CD4-positive, alpha-beta T cell treated with Interleukin-4 for 4 hours (primary cell): ENCODE data around the gene SANBR.

Experiments
- DNase-seq: peaks from one replicate; pipeline ENCODE4 v3.0.0-alpha.2; 2020

The SANBR gene

DNA sequence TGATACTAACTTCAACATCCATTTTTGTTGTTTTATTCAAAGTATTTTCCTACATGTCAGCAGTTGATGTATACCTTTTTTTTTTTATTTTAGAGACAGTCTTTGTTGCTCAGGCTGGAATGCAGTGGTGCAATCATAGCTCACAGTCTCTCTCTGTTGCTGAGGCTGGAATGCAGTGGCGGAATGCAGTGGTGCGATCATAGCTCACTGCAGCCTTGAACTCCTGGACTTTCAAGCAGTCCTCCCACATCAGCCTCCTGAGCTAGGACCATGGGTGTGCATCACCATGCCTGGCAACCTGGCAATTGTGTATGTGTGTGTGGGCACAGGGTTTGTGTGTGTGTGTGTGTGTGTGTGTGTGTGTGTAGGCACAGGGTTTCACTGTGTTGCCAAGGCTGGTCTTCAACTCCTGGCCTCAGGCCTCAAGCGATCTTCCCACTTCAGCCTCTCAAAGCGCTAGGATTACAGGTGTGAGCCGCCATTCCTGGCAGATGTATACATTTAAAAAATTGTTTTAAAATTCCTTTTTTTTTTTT lies 24.8 kb downstream of the SANBR start:
- no peak for DNase-seq

DNA sequence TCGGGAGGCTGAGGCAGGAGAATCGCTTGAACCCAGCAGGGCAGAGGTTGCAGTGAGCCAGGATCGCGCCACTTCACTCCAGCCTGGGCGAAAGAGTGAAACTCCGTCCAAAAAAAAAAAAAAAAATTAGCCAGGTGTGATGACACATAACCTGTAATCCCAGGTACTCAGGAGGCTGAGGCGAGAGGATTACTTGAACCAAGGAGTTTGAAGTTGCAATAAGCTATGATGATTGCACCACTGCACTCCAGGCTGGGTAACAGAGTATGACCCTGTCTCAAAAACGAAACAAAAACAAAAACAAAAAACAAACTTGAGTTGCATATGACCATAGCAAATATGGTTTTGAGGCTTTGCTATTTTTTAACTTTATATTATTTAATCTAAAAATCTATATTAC lies 25.8 kb downstream of the SANBR start:
- DNase-seq, result no peak

DNA sequence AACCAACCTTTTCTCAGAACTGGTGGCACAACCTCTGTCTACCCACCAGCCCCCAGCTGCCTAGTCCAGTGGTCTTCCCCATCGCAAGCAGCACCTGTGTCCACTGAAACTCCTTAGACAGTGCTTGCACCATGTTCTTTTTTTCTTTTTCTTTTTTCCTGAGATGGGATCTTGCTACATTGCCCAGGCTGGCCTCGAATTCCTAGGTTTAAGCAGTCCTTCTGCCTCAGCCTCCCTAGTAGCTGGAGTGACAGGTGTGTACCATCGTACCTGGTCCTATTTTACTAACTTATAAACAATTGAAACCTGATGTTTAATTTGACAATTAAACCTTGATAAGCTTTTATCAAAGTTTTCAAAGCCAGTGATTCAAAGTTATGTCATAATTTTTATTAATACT lies 30.8 kb downstream of the SANBR start:
- no peak for DNase-seq

DNA sequence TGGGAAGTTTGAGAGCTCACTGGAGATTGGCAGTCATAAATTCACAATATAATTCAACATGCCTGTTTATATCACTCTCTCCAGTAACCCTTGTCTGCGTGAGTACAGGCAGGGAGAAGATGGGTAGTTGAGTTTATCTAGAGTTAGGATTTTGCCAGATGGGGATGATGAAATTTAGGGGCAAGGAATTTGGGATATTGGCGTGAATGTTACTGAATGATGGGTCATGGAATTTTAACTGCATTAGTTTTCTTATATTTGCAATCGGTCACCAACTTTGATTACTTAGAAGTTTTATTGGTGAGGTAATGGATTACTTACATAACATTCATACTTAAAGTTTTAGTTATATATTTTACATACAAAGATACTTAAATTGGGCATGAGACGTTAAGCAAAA lies 35.1 kb downstream of the SANBR start:
- DNase-seq, result no peak

DNA sequence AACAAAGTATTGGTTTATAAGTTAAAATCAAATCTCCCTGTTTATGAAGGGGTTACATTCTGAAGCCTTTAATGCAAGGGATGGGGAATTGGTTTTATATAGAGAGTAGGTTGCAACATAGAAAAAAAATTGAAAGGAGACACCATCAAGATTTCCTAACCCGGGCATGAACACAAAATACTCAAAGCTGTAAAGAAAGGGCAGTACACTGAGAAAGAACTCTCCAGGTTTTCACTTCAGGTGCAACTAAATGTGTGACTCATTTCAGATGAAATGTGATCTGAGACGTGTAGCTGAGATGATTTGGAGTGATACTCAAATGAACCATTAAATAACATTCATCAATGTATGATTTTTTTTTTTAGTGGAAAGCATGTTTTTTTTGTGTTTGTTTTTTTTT lies 43.6 kb downstream of the SANBR start:
- DNase-seq, result no peak

DNA sequence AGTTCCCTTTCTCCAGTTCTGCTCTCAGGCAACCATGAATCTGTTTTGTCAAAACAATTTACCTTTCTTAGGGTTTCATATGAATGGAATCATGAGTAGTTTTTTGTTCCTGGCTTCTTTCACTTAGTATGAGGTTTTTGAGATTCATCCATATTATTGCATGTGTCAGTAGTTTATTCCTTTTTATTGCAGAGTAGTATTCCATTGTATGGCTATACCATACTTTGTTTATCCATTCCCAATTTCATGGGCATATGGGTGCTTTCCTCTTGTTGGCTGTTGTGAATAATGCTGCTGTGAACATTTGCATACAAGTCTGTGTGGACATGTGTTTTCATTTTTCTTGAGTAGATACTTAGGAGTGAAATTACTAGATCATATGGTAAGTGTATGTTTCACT lies 46.0 kb downstream of the SANBR start:
- DNase-seq, result no peak

DNA sequence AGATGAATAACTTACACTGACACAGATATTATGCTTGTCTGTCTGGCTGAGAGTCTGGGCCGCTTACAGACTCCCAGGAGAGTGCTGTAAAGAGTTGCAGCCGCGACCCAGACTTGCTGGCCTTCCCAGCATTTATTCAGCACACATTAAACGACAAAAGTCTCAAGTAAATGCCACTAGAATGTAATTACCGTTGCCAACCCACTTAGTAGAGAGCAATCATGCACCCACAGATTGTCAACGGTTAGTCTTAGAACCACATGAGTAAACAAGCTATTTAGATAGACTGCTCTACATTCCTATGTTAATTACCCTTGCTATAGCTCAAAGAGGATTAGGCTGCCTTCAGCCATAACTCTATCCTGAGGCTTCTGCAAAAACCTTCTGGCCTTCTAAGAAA lies 48.5 kb downstream of the SANBR start:
- no peak for DNase-seq
